ENCODE results near the gene PERCC1.

DNA sequence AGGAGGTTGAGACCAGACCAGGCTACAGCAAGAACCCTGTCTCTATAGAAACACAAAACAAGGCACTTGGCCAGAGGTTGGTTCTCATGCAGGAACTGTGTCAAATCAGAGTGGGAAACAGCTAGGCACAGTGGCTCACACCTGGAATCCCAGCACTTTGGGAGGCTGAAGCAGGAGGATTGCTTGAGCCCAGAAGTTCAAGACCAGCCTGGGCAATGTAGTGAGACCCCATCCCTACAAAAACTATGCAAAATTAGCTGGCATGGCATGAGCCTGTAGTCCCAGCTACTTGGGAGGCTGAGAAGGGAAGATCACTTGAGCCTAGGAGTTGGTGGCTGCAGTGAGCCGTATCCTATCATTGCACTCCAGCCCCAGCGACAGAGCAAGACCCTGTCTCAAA lies 18.0 kb upstream of the PERCC1 start:
- TF ChIP-seq, protein P1, sequence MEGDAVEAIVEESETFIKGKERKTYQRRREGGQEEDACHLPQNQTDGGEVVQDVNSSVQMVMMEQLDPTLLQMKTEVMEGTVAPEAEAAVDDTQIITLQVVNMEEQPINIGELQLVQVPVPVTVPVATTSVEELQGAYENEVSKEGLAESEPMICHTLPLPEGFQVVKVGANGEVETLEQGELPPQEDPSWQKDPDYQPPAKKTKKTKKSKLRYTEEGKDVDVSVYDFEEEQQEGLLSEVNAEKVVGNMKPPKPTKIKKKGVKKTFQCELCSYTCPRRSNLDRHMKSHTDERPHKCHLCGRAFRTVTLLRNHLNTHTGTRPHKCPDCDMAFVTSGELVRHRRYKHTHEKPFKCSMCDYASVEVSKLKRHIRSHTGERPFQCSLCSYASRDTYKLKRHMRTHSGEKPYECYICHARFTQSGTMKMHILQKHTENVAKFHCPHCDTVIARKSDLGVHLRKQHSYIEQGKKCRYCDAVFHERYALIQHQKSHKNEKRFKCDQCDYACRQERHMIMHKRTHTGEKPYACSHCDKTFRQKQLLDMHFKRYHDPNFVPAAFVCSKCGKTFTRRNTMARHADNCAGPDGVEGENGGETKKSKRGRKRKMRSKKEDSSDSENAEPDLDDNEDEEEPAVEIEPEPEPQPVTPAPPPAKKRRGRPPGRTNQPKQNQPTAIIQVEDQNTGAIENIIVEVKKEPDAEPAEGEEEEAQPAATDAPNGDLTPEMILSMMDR (IDR thresholded peaks at IDR 0.05): no peak
- TF ChIP-seq EZH2 (IDR thresholded peaks at IDR 0.05): no peak
